Measurements from ENCODE around the gene TRIP11. TPM values are rescaled to one million over a fixed set of nuclear protein-coding genes. Genes with fewer than 3 reads are reported as not detected.

TRIP11 gene
- total and polyA plus RNA-seq, 2 experiments from 2014 or later = 24.9 to 52.2 TPM

DNA sequence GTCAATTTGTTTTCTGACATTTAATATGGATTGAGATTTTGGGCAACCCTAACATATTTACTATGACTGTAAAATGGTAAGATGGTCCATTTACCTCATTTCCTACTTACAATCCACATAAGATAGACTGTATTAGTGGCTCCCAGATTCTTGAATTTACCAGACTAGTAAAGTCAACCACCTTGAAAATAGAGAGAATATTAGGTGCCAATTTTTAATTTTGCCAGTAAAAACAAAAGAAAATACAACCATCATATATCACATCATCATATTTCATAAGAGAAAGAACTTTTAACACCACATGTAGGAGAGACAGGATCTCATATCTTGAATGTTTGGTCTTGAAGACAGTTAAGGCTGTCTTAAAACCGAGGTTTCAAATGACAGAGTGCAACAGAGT lies 84.7 kb downstream of the TRIP11 start:
- no peaks in the 10 kb centered on the region for H3K27me3 ChIP-seq (ENCODE audit: insufficient read depth)
- no peak for DNase-seq (ENCODE audit: low spot score)
- Mint-ChIP-seq H3K4me3 (no peak overlapping the region), H3K9me3 (no peaks in the 10 kb centered on the region), H3K27ac (no peak overlapping the region), H3K27me3 (ENCODE audit: insufficient read depth, low read depth, poor library complexity) (peaks cover 4% of the 10 kb centered on the region), H3K4me1 (0 out of 3 replicates have a peak, but pooled peaks cover 2% of the 10 kb centered on the region), H3K36me3 (ENCODE audit: low read depth) (no peaks in the 10 kb centered on the region)
- H3K9me2 ChIP-seq (ENCODE audit: insufficient read depth) = no peaks in the 10 kb centered on the region
- no peak for ATAC-seq
- no peaks in the 10 kb centered on the region for H3K36me3 ChIP-seq (ENCODE audit: insufficient read depth)
- H3K4me2 ChIP-seq = no peak overlapping the region
- H3K27ac ChIP-seq (ENCODE audit: low read depth) = no peak overlapping the region
- no peak overlapping the region for H3K4me3 ChIP-seq
- no peaks in the 10 kb centered on the region for H3F3A ChIP-seq (replicated peaks; ENCODE audit: low read depth)
- H3K79me2 ChIP-seq (replicated peaks; ENCODE audit: insufficient read depth) = no peaks in the 10 kb centered on the region
- TF ChIP-seq, protein P1, sequence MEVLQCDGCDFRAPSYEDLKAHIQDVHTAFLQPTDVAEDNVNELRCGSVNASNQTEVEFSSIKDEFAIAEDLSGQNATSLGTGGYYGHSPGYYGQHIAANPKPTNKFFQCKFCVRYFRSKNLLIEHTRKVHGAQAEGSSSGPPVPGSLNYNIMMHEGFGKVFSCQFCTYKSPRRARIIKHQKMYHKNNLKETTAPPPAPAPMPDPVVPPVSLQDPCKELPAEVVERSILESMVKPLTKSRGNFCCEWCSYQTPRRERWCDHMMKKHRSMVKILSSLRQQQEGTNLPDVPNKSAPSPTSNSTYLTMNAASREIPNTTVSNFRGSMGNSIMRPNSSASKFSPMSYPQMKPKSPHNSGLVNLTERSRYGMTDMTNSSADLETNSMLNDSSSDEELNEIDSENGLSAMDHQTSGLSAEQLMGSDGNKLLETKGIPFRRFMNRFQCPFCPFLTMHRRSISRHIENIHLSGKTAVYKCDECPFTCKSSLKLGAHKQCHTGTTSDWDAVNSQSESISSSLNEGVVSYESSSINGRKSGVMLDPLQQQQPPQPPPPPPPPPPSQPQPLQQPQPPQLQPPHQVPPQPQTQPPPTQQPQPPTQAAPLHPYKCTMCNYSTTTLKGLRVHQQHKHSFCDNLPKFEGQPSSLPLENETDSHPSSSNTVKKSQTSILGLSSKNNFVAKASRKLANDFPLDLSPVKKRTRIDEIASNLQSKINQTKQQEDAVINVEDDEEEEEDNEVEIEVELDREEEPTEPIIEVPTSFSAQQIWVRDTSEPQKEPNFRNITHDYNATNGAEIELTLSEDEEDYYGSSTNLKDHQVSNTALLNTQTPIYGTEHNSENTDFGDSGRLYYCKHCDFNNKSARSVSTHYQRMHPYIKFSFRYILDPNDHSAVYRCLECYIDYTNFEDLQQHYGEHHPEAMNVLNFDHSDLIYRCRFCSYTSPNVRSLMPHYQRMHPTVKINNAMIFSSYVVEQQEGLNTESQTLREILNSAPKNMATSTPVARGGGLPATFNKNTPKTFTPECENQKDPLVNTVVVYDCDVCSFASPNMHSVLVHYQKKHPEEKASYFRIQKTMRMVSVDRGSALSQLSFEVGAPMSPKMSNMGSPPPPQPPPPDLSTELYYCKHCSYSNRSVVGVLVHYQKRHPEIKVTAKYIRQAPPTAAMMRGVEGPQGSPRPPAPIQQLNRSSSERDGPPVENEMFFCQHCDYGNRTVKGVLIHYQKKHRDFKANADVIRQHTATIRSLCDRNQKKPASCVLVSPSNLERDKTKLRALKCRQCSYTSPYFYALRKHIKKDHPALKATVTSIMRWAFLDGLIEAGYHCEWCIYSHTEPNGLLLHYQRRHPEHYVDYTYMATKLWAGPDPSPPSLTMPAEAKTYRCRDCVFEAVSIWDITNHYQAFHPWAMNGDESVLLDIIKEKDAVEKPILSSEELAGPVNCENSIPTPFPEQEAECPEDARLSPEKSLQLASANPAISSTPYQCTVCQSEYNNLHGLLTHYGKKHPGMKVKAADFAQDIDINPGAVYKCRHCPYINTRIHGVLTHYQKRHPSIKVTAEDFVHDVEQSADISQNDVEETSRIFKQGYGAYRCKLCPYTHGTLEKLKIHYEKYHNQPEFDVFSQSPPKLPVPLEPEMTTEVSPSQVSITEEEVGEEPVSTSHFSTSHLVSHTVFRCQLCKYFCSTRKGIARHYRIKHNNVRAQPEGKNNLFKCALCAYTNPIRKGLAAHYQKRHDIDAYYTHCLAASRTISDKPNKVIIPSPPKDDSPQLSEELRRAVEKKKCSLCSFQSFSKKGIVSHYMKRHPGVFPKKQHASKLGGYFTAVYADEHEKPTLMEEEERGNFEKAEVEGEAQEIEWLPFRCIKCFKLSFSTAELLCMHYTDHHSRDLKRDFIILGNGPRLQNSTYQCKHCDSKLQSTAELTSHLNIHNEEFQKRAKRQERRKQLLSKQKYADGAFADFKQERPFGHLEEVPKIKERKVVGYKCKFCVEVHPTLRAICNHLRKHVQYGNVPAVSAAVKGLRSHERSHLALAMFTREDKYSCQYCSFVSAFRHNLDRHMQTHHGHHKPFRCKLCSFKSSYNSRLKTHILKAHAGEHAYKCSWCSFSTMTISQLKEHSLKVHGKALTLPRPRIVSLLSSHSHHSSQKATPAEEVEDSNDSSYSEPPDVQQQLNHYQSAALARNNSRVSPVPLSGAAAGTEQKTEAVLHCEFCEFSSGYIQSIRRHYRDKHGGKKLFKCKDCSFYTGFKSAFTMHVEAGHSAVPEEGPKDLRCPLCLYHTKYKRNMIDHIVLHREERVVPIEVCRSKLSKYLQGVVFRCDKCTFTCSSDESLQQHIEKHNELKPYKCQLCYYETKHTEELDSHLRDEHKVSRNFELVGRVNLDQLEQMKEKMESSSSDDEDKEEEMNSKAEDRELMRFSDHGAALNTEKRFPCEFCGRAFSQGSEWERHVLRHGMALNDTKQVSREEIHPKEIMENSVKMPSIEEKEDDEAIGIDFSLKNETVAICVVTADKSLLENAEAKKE (CRISPR knock-in tag; IDR thresholded peaks at IDR 0.05) = no peak
- TF ChIP-seq, protein P2, sequence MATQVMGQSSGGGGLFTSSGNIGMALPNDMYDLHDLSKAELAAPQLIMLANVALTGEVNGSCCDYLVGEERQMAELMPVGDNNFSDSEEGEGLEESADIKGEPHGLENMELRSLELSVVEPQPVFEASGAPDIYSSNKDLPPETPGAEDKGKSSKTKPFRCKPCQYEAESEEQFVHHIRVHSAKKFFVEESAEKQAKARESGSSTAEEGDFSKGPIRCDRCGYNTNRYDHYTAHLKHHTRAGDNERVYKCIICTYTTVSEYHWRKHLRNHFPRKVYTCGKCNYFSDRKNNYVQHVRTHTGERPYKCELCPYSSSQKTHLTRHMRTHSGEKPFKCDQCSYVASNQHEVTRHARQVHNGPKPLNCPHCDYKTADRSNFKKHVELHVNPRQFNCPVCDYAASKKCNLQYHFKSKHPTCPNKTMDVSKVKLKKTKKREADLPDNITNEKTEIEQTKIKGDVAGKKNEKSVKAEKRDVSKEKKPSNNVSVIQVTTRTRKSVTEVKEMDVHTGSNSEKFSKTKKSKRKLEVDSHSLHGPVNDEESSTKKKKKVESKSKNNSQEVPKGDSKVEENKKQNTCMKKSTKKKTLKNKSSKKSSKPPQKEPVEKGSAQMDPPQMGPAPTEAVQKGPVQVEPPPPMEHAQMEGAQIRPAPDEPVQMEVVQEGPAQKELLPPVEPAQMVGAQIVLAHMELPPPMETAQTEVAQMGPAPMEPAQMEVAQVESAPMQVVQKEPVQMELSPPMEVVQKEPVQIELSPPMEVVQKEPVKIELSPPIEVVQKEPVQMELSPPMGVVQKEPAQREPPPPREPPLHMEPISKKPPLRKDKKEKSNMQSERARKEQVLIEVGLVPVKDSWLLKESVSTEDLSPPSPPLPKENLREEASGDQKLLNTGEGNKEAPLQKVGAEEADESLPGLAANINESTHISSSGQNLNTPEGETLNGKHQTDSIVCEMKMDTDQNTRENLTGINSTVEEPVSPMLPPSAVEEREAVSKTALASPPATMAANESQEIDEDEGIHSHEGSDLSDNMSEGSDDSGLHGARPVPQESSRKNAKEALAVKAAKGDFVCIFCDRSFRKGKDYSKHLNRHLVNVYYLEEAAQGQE (IDR thresholded peaks at IDR 0.05; ENCODE audit: unreplicated experiment) = no peak
- no peak for TF ChIP-seq JUNB (IDR thresholded peaks at IDR 0.05; ENCODE audit: unreplicated experiment)
- no peak for TF ChIP-seq EZH2phosphoT487 (IDR thresholded peaks at IDR 0.05; ENCODE audit: unreplicated experiment)
- H3K4me1 ChIP-seq (ENCODE audit: insufficient read depth) = no peaks in the 10 kb centered on the region
- H2AFZ ChIP-seq = no peak overlapping the region; the same call in 1 of the 2 replicates
- H4K20me1 ChIP-seq (replicated peaks; ENCODE audit: insufficient read depth) = no peaks in the 10 kb centered on the region

Data from GM23338 (cell line).